ENCODE data around the gene GNA12.
"Not testable (repeated sequence)": the region's sequence is repeated elsewhere in the genome, so short reads cannot be mapped to it uniquely, and the experiment has no call there.

GNA12 gene

GRCh38 chr7:2743523-2744185, 100.5 kb downstream of the GNA12 start:
- not testable (repeated sequence) for DNase-seq

- DNase-seq = no peak
Measured at GRCh38 chr7:2738766-2739549, 105.2 kb downstream of the GNA12 start.

GRCh38 chr7:2737771-2738540, 106.2 kb downstream of the GNA12 start:
- DNase-seq = no peak

- not testable (repeated sequence) for DNase-seq
Measured at GRCh38 chr7:2737005-2737743, 106.9 kb downstream of the GNA12 start.

- DNase-seq = no peak
Measured at GRCh38 chr7:2736411-2736914, 107.6 kb downstream of the GNA12 start.

- no peak for DNase-seq
Measured at GRCh38 chr7:2735744-2736143, 108.4 kb downstream of the GNA12 start.

GRCh38 chr7:2734751-2735571, 109.1 kb downstream of the GNA12 start:
- DNase-seq = peak; percentile 68 to 81

GRCh38 chr7:2734084-2734686, 109.9 kb downstream of the GNA12 start:
- no peak for DNase-seq

- no peak for DNase-seq
Measured at GRCh38 chr7:2732959-2733584, 111.0 kb downstream of the GNA12 start.

- DNase-seq = no peak
Measured at GRCh38 chr7:2732388-2732787, 111.7 kb downstream of the GNA12 start.

- no peak for DNase-seq
Measured at GRCh38 chr7:2730846-2731770, 113.0 kb downstream of the GNA12 start.

- DNase-seq = no peak
Measured at GRCh38 chr7:2729893-2730716, 114.0 kb downstream of the GNA12 start.

GRCh38 chr7:2729031-2729892, 114.8 kb downstream of the GNA12 start:
- no peak for DNase-seq

- no peak for DNase-seq
Measured at GRCh38 chr7:2728316-2729030, 115.6 kb downstream of the GNA12 start.

GRCh38 chr7:2727206-2727605, 116.9 kb downstream of the GNA12 start:
- not testable (repeated sequence) for DNase-seq

GRCh38 chr7:2726316-2727018, 117.6 kb downstream of the GNA12 start:
- no peak for DNase-seq
